MM.1S (cell line): Measurements from ENCODE around the gene GRB2.

Experiments
- CTCF ChIP-seq: fragments of 300-600 bp; sonication (generic); IDR thresholded peaks from 2 replicates; pipeline ENCODE4 v1.5.1; 2016; ENCODE audit warnings: antibody characterized with exemption, low read length, mixed read lengths
- EZH2 ChIP-seq: fragments of 300-600 bp; sonication (generic); optimal IDR thresholded peaks from 2 replicates; pipeline ENCODE3; 2017; ENCODE audit warnings: low read depth, mild to moderate bottlenecking, antibody characterized with exemption, low read length, mixed read lengths
- EZH2phosphoT487 ChIP-seq: fragments of 300-600 bp; sonication (generic); IDR thresholded peaks from 2 replicates; pipeline ENCODE4 v1.6.1; 2018; ENCODE audit warnings: antibody characterized with exemption, low read length

DNA sequence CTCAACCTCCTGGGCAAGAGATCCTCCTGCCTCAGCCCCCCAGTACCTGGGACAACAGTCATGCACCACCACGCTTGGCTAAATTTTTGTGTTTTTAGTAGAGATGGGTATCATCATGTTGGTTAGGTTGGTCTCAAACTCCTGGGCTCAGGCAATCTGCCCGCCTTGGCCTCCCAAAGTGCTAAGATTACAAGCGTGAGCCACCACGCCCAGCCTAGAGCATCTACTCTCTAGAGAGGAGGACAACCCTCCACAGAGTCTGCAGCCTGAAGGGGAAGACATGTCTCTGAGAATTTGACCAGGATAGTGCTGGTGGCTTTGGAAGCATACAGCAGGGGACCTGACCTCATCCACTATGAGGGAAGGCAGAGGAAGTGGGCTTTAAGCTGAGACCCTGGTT lies 4.7 kb upstream of the GRB2 start:
- TF ChIP-seq CTCF (no peak), EZH2 (no peak), EZH2phosphoT487 (no peak)
